SU-DHL-6 (cell line): ENCODE results near the gene ABCC2.
"Not testable (repeated sequence)": the region's sequence is repeated elsewhere in the genome, so short reads cannot be mapped to it uniquely, and the experiment has no call there.

Experiments
- H2AFZ ChIP-seq: fragments of 200-600 bp; sonication (generic); 2 replicates; pipeline ENCODE4 v1.6.1; 2014; ENCODE audit warnings: low read depth, mild to moderate bottlenecking, moderate library complexity, mixed read lengths, antibody characterized with exemption, low read length; ENCODE audit not compliant: severe bottlenecking
- H3F3A ChIP-seq: fragments of 200-600 bp; shearing (Covaris generic); 2 replicates; pipeline ENCODE4 v1.6.0; 2016; ENCODE audit warnings: antibody characterized with exemption, mild to moderate bottlenecking; ENCODE audit not compliant: insufficient read depth
- H3K27ac ChIP-seq: fragments of 200-600 bp; sonication (generic); 2 replicates; pipeline ENCODE4 v1.5.1; 2016; ENCODE audit warnings: low read depth, mild to moderate bottlenecking, low read length, moderate library complexity, mixed read lengths
- H3K27me3 ChIP-seq: fragments of 200-600 bp; sonication (generic), shearing (Covaris generic); 2 replicates; pipeline ENCODE4 v1.6.0; 2014; ENCODE audit warnings: mild to moderate bottlenecking, low read length
- H3K36me3 ChIP-seq: fragments of 200-600 bp; sonication (generic); 2 replicates; pipeline ENCODE4 v1.6.1; 2014; ENCODE audit warnings: mild to moderate bottlenecking, low read length, mixed read lengths
- H3K4me2 ChIP-seq: fragments of 300-600, 200-600 bp; shearing (Covaris generic), sonication (generic); 2 replicates; pipeline ENCODE4 v1.6.0; 2014; ENCODE audit warnings: low read length, low read depth, mild to moderate bottlenecking; ENCODE audit not compliant: poor library complexity, severe bottlenecking
- H3K4me3 ChIP-seq: fragments of 200-600 bp; sonication (generic); 2 replicates; pipeline ENCODE4 v1.5.1; 2014; ENCODE audit warnings: antibody characterized with exemption, low read length, mild to moderate bottlenecking, mixed read lengths; ENCODE audit not compliant: insufficient read depth, poor library complexity, severe bottlenecking
- H3K79me2 ChIP-seq: fragments of 200-600 bp; sonication (generic); 2 replicates; pipeline ENCODE4 v1.6.1; 2014; ENCODE audit warnings: mild to moderate bottlenecking, low read length, moderate library complexity; ENCODE audit not compliant: insufficient read depth
- H3K9ac ChIP-seq: fragments of 200-600 bp; sonication (generic); 2 replicates; pipeline ENCODE4 v1.7.0; 2014; ENCODE audit warnings: mild to moderate bottlenecking, low read length
- H3K9me2 ChIP-seq: fragments of 200-600 bp; sonication (generic); replicated peaks from 2 replicates; pipeline ENCODE4 v1.6.1; 2014; ENCODE audit warnings: low read length; ENCODE audit not compliant: insufficient read depth
- H3K9me3 ChIP-seq: fragments of 200-600 bp; sonication (generic); 2 replicates; pipeline ENCODE4 v1.6.1; 2014; ENCODE audit warnings: low read length, mixed read lengths; ENCODE audit not compliant: insufficient read depth
- H4K20me1 ChIP-seq: fragments of 200-600 bp; sonication (generic); 2 replicates; pipeline ENCODE4 v1.6.1; 2014; ENCODE audit warnings: low read depth, mild to moderate bottlenecking, antibody characterized with exemption, low read length, moderate library complexity, mixed read lengths
- EZH2phosphoT487 ChIP-seq: fragments of 200-600 bp; sonication (generic), shearing (Covaris generic); conservative IDR thresholded peaks from 2 replicates; pipeline ENCODE4 v1.6.1; 2018; ENCODE audit warnings: mild to moderate bottlenecking, antibody characterized with exemption, low read length, moderate library complexity, mixed read lengths
- TF ChIP-seq, protein P1 (sequence below): fragments of 200-600 bp; sonication (generic); IDR thresholded peaks from one replicate; pipeline ENCODE4 v1.5.1; 2017; ENCODE audit warnings: antibody characterized with exemption, mild to moderate bottlenecking, low read length, moderate library complexity; ENCODE audit not compliant: insufficient read depth, poor library complexity, severe bottlenecking

Gene ABCC2

DNA sequence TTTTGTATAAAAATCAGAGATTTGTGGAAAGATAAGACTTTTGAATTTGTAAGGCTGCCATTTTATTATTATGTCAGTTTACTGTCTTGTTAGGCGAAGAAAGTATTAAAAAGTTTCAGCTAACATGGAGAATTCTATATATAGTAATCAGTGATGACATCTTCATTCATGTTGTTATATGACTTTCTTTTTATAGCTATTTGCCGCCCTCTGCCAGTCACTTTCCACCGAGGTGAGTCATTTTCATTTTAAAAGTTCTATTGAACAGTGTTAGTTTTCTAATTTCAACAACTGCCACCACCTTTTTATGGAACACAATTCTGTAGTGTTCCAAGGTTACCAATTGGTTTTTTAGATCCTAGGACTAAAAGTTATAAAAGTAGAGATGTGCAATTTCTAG lies 38.6 kb upstream of the ABCC2 start:
- no peaks in the 10 kb centered on the region for H3K9me2 ChIP-seq
- H3F3A ChIP-seq, result no peaks in the 10 kb centered on the region
- no peak overlapping the region for H3K4me2 ChIP-seq
- H3K36me3 ChIP-seq, result peaks cover 68% of the 10 kb centered on the region
- H4K20me1 ChIP-seq, result no peaks in the 10 kb centered on the region; the same call in 1 of the 2 replicates
- H3K27me3 ChIP-seq, result no peaks in the 10 kb centered on the region
- no peak overlapping the region for H3K4me3 ChIP-seq
- H3K79me2 ChIP-seq, result peaks cover 19% of the 10 kb centered on the region; the same call in 1 of the 2 replicates
- no peak overlapping the region for H2AFZ ChIP-seq
- H3K27ac ChIP-seq, result no peak overlapping the region
- peaks cover 8% of the 10 kb centered on the region; the same call in 1 of the 2 replicates for H3K9me3 ChIP-seq
- TF ChIP-seq, protein P1, sequence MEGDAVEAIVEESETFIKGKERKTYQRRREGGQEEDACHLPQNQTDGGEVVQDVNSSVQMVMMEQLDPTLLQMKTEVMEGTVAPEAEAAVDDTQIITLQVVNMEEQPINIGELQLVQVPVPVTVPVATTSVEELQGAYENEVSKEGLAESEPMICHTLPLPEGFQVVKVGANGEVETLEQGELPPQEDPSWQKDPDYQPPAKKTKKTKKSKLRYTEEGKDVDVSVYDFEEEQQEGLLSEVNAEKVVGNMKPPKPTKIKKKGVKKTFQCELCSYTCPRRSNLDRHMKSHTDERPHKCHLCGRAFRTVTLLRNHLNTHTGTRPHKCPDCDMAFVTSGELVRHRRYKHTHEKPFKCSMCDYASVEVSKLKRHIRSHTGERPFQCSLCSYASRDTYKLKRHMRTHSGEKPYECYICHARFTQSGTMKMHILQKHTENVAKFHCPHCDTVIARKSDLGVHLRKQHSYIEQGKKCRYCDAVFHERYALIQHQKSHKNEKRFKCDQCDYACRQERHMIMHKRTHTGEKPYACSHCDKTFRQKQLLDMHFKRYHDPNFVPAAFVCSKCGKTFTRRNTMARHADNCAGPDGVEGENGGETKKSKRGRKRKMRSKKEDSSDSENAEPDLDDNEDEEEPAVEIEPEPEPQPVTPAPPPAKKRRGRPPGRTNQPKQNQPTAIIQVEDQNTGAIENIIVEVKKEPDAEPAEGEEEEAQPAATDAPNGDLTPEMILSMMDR, result no peak
- TF ChIP-seq EZH2phosphoT487, result no peak
- H3K9ac ChIP-seq, result no peak overlapping the region

DNA sequence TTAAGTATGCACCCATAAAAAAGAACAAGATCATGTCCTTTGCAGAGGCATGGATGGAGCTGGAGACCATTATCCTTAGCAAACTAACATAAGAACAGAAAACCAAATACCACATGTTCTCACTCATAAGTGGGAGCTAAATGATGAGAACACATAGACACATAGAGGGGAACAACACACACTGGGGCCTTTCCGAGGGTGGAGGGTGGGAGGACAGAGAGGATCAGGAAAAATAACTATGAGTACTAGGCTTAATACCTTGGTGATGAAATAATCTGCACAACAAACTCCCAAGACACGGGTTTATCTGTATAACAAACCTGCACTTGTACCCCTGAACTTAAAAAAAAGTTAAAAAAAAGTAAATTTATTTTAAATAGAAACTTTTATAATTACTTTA lies 36.3 kb upstream of the ABCC2 start:
- H3K27ac ChIP-seq, result not testable (repeated sequence)
- peaks cover 65% of the 10 kb centered on the region for H3K36me3 ChIP-seq

DNA sequence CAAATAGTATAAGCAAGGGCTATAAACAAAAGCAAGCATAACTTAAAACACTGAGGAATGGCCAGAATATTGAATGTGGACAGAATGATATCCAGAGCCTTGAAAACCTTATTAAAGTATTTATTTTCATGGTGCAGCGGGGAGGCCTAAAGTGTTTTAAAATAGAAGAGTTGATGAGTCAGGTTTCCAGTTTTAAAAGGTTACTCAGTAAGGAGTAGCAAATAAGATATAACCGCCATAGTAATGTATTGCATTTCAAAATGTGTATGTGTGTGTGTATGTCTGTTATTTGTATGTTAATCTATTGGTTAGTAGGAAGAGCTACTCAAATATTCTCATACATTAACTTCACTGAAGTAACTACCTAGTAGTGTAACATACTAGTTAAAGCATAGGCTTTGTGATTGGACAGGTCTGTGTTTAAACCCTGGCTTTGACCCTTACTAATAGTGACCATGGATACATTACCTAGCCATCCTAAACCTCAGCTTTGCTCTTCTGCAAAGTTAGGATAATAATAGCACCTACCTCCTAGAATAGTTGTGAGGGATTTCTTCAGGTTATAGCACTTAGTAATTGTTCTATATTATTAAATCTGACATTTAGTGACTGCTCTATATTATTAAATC lies 33.5 kb upstream of the ABCC2 start:
- H3K4me3 ChIP-seq, result no peak overlapping the region
- no peak overlapping the region for H3K4me2 ChIP-seq
- H3K36me3 ChIP-seq, result peaks cover 62% of the 10 kb centered on the region
- no peaks in the 10 kb centered on the region for H3K27me3 ChIP-seq
- H3K79me2 ChIP-seq, result no peaks in the 10 kb centered on the region; the same call in 1 of the 2 replicates
- no peaks in the 10 kb centered on the region for H3F3A ChIP-seq
- H3K9me3 ChIP-seq, result no peaks in the 10 kb centered on the region
- H3K27ac ChIP-seq, result no peak overlapping the region
- H2AFZ ChIP-seq, result no peak overlapping the region
- TF ChIP-seq EZH2phosphoT487, result no peak
- TF ChIP-seq, protein P1, result no peak
- peaks cover 3% of the 10 kb centered on the region; the same call in 1 of the 2 replicates for H4K20me1 ChIP-seq
- H3K9me2 ChIP-seq, result no peaks in the 10 kb centered on the region
- no peak overlapping the region for H3K9ac ChIP-seq

More for the DNA sequence above, 36.3 kb upstream of the ABCC2 start:
- H3K27me3 ChIP-seq, H2AFZ ChIP-seq, H3F3A ChIP-seq, H4K20me1 ChIP-seq, H3K4me2 ChIP-seq, H3K9ac ChIP-seq, H3K4me3 ChIP-seq, H3K9me3 ChIP-seq, H3K79me2 ChIP-seq, H3K9me2 ChIP-seq: not testable (repeated sequence)

DNA sequence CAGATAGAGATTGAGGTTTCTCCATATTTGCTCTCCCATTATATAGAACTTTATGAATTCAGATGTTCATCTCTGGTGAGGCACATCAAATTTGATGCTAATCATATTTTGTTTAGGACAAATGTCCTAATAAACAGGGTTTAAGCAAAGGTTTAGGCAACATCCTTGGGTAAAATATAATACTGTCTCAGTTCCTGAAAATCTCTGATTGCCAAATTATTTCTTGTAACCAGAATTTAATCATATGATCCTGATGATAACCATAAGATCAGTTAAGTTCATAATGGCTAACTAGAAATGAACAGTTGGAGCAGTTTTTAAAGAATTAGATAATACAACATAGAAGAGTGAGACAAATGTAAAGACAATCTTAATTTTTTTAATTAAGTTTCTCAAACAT lies 31.8 kb upstream of the ABCC2 start:
- H3K9ac ChIP-seq, result no peak overlapping the region
- no peak overlapping the region for H3K27ac ChIP-seq
- H3K36me3 ChIP-seq, result peaks cover 63% of the 10 kb centered on the region
- no peak overlapping the region for H3K4me2 ChIP-seq
- no peaks in the 10 kb centered on the region for H3F3A ChIP-seq
- H4K20me1 ChIP-seq, result peaks cover 3% of the 10 kb centered on the region; the same call in 1 of the 2 replicates
- no peaks in the 10 kb centered on the region for H3K9me3 ChIP-seq
- TF ChIP-seq, protein P1, result no peak
- TF ChIP-seq EZH2phosphoT487, result no peak
- H3K27me3 ChIP-seq, result no peaks in the 10 kb centered on the region
- no peaks in the 10 kb centered on the region for H3K9me2 ChIP-seq
- H3K79me2 ChIP-seq, result no peaks in the 10 kb centered on the region; the same call in 1 of the 2 replicates
- H2AFZ ChIP-seq, result no peak overlapping the region
- H3K4me3 ChIP-seq, result no peak overlapping the region
